ENCODE results near the gene PRPH2.
A peak's percentile ranks its signal among the peaks of the same experiment; 100 is the strongest.

Gene PRPH2

DNA sequence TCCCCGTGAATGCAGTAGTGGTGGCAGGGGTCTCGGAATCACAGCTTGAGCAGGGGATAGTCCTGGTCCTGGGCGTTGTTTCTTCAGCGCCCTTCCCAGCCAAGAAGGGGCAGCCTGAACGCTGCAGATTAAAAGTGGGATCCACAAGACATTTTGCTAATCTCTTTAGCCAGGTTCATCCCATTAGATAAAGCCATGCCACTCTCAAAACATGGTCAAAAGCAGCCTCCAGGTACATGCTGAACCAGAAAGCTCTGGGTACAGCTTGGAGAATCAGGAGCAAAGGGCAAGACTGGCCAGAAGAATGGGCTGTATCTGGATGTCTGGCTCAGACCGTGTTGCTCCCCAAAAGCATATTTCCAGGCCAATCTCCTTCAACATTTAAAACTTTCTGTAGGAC, at the start of gene PRPH2:
Gene PRPH2, minus strand, starts transcription at position 101 of the 400 bp plus-strand sequence. CDS start 263 bp downstream, outside the sequence.
- no peak for DNase-seq

DNA sequence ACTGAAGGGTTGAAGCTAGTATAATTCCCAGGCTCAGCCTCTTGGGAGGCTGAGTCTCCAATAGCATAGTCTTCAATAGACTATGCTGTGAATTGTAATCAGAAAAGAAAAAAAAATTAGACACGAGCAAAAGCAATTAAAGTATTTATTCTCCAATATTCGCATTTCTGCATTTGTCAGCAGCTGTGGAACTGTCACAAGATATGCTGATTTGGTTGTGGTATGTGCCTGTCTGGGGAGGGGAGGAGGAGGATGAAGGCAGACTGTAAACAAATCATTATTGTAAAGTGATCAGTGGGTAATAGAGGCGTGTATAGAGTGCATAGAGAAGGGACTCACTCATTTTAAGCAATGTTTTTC, 49.3 kb upstream of the PRPH2 start:
- DNase-seq, result no peak

DNA sequence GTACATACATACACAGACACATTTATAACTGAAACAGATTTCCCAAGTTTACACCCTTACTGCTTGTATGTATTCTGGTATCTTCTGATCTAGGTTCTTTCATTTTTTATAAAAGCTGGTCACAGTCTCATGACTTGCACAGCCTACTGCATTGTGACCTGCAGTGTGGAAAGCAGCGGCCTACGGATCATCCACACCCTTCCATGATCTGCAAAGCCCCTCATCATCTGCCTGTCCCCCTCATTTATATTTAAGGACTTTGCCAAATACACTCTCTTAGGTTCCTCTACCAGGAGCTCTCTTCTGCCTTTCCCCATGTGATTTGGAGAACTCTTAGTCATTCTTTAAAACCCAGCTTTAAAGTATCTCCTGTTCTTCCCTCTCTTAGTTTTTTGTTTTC, 47.4 kb upstream of the PRPH2 start:
- DNase-seq, result no peak

DNA sequence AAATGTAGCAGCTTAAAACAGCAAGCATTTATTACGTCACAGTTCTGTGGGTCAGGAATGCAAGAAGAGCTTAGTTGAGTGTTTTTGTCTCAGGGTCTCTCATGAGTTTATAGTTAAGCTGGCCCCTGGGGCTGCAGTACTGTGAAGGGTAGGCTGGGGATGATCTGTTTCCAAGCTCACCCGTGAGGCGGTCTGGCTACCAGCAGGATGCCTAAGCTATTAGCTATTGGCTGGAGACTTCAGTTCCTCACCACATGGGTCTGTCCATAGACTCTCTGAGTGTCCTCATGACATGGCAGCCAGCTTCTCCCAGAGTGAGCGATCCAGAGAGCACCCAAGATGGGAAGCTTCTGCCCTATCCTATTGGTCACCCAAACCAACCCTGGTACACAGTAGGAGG, 46.7 kb upstream of the PRPH2 start:
- DNase-seq, result no peak

GRCh38 chr6:42766163-42766670, 43.8 kb upstream of the PRPH2 start:
- DNase-seq, result no peak

- DNase-seq, result no peak
These were observed 42.7 kb upstream of the PRPH2 start for GRCh38 chr6:42764911-42765648.

DNA sequence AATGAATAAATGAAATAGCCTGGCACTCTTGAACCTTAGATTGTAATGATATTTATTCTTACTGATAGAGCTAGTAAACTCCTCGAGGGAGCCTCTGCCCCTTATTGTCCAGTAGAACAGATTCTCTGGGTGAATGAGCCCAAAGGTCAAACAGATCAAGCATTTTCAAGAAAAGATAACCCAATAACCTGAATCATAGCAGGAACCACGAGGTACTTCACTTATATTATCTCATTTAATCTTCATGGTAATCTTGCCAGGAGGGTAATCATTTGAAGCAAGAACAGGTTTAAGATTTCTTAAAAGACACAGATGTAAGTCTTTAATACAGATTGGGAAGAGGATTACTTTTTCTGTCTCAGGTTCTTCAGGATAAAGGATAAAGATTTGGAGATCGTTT, 40.6 kb upstream of the PRPH2 start:
- no peak for DNase-seq

DNA sequence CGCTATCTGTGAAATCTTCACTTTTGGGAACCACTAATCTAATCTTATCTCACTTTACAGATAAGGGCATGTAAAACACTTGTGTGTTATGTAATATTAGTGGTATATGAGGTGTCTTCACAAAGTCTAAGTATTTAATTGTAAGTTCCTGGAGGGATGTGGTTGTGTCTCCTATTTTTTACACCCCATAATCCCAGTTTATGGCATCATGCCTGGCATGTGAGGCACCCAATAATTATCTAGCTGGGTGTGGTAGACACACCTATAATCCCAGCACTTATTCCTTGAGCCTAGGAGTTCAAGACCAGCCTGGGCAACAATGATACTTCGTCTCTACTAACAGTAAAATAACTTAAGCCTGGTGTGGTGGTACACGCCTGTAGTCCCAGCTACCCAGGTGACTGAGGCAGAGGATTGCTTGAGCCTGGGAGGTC, 40.0 kb upstream of the PRPH2 start:
- DNase-seq, result no peak

DNA sequence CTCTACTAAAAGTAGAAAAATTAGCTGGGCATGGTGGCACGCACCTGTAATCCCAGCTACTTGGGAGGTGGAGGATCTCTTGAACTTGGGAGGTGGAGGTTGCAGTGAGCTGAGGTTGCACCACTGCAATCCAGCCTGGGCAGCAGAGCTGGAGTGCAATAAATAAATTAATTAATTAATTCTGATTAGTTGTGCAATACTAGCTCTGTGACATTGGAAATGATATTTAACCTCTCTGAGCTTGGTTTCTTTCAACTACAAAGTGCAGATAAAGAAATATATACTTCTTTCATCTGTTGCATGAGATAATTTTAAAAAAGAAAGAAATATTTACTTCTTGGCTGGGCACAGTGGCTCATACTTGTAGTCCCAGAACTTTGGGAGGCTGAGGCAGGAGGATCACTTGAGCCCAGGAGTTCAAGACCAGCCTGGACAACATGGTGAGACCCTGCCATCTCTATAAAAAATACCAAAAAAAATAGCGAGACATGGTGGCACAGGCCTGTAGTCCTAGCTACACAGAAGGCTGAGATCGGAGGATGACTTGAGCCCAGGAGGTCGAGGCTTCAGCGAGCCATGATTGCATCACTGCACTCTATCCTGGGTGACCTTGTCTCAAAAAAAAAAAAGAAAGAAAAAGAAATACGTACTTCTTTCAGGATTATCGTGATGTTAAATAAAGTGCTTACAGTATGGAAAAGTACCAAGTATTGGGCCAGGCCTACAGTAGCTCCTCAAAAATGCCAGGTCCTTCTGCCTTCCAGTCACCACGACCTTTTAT, 39.1 kb upstream of the PRPH2 start:
- DNase-seq, result no peak

DNA sequence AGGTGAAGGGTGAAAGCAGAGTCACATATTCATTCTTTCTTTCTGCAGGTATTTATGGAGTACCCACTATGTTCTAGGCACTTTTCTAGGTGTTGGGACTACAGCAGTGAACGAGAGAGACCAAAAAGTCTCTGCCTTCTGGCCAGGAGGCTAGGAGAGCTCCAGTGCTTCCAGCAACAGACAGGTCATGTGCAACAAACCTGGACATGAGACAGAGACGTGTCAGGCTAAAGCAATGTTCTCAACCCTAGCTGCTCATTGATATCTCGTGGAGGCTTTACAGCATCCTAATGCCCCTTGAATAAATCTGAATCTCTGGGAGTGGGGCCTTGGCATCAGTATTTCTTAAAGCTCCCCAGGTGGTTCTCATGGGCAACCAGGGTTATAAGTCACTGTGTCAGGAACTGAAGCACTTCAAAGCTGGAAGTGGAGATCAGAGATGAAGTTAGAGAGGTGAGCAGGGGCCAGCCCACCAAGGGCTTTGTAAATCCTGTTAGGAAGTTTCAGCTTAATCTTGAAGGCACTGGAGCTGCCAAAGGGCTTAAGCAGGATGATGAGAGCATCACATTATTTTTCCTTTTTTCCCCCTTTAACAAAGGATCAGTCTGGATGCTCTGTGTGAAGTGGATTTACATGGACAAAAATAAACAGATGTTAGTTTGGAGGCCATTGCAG, 36.5 kb upstream of the PRPH2 start:
- DNase-seq, result no peak

- DNase-seq, result no peak
These were observed 34.3 kb upstream of the PRPH2 start for GRCh38 chr6:42756722-42757121.

DNA sequence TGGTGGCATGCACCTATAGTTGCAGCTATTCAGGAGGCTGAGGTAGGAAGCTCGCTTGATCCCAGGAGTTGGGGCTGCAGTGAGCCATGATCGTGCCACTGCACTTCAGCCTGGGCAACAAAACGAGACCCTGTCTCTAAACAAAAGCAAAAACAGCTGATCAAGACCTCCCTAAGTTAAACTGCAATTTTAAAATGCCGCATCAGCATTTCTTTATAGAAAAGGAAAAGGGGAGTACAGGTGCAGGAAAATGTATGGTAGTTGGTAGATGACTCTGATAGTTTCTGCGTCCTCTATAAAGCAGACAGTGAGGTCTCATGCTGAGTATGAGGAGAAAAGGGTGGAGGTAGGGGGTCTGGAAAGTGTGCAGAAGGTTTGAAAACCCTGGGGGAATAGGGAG, 32.4 kb upstream of the PRPH2 start:
- DNase-seq, result no peak

GRCh38 chr6:42751055-42751454, 28.7 kb upstream of the PRPH2 start:
- DNase-seq, result no peak

DNA sequence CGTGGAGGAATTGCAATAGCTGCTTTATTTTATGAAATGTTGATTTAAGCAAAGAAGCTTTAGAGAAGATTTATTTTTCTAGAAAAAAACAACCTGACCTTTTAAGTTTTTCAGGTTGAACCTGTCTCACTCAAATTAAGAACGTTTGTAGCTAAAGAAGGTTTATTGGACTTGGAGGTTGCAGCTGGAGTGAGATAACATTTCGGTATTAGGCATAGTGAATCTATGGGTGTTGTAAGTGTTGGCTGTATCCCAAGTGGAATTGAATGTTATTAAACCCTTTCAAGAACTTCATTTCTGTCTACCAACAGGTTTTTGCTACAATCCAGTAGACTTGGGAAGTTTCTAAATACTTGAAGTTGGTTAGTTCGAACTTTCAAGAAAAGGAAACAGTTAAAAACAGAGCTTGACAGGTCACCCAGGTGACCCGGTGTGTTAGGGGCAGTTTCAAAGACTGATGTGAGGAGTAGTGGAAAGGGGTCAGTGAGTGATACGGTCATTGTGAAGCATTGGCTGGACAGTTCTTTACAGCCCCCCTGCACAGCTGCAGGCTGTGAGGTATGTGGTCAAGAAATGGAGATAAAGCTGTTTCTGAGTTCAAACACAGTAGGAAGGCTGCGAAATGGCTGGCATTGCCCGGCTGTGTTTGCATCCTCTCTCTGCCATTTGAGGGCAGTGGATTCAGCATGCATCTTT, 26.0 kb upstream of the PRPH2 start:
- DNase-seq, result no peak

- peak; percentile 75 for DNase-seq
These were observed 24.3 kb upstream of the PRPH2 start for GRCh38 chr6:42746463-42747391.

DNA sequence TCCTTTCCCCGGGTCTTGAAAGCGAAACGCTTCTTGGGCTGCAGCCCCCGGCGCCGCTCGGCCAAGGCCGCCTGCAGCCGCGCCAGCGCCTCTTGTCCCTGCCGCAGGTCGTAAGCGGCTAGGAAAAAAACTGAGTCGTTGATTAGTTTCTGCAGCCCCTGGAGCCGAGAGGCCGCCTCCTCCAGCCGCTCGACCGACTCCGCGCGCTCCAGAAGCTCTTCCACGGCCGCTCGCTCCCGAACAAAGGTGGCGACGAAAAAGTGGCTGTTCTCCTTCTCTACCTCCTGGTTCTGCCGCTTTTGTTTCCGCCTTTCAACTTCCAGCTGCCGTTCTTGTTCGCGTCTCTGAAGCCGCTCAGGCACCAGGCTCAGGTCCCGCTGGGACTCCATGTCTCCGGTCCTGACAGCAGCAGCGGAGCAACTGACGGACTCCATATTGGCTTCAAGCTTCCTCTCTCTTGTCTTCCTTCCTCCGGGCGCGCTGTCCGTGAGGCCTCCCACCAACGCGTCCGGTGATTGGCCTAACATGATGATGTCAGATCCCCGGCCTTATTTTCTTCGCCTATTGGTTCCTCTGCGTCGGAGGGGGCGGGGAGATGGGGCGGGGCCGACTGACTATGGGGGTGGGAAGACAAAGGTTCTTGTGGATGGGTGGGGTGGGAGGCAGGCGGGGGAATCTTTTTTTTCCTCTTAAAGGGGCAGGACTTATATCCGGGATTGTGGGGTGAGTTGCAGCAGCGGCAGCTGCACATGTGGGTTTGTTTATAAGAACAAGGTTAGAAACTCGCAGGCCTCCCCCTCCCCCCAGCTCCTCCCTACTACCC, 23.5 kb upstream of the PRPH2 start, which contains the start of gene TBCC:
Gene TBCC, minus strand, starts transcription at position 464 of the 823 bp plus-strand sequence. Its CDS starts 30 bp downstream, at position 434.
- DNase-seq, result peak; percentile 90

DNA sequence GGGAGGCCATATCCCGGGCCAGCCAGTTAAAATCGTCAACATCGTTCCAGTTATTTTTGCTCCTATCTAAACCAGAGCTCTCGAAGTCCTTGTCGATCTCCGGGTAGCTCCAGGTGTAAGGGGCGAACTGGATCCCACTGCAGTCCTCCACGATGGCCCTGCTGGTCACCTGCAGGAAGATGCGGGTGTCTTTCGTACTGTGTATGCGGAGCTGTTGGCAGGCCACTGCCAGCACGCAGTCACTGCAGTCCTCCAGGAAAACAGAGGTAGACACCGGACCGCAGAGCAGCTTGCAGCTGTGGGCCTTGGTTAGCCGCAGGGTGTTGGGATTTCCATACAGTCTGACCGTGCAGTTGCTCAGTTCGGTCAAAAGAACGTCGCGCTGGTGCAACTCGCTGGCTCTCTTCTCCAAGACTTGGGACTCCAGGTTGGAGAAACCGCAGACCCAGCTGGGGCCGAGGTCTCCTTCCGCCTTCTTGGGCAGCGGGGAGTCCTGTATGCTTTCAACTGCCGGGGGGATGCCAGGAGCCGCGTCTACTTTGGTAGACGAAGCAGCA, 22.8 kb upstream of the PRPH2 start:
- peak; percentile 13 for DNase-seq

DNA sequence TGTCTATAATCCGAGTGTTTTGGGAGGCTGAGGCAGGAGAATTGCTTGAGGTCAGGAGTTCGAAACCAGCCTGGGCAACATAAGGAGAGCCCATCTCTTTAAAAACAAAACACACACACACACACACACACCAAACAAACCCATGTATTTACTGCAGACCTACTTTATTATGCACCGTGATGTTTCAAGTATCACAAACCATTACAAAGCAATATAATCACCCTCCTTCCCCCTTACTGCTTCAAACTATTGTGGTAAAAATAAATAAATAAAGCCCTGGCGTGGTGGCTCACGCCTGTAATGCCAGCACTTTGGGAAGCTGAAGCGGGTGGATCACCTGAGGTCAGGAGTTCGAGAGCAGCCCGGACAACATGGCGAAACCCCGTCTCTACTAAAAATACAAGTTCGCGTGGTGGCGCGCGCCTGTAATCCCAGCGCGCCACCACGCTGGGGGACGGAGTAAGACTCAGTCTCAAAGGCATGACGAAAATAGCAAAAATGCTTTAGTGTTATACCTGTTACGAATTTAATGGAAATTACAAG, 22.0 kb upstream of the PRPH2 start:
- no peak for DNase-seq

DNA sequence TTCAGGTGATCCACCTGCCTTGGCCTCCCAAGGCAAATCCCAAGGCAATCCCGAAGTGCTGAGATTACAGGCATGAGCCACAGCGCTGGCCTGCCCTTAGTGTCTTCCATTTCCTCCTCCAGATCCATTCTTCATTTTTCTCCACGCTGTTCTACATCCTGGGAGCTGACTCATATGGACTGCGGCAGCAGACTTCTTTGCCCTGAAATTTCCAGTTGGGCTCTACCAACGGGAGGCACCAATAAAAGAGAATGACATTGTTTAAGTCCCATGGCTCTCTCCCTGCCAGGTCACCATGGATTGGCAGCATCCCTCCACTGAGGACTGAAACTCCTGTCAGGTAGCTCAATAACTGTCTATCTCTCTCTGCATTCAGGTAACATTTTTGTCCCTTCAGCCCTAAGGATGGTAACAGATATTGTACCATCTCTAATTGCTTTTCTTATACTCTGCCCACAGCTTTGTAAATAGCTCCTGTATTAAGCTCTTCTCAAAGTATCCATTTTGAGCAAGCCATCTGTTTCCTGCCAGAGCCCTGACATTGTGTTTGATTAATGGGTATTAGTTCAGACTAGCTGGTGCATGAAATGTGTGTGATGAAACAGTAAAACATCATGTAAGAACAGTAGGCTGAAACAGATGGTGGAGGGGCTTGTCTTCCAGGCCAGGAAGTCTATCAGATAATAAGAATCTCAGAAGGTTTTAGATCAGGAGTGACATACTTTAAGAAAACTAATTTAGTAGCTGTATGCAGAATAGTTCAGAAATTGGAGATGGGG, 19.9 kb upstream of the PRPH2 start:
- DNase-seq, result no peak

Measured in activated CD4-positive, alpha-beta T cell treated with anti-CD3 and anti-CD28 coated beads, Interleukin-2, amount 50 U/mL, for 1 hour (primary cell).